Keratinocyte (primary cell): ENCODE measurements around the gene SLC45A2. TPM values are rescaled to one million over a fixed set of nuclear protein-coding genes. Genes with fewer than 3 reads are reported as not detected.

Experiments
- DNase-seq: peaks from one replicate; pipeline ENCODE4 v3.0.0-alpha.2; 2011; ENCODE audit warnings: low read depth, missing footprints, low spot score
- FAIRE-seq: peaks from 2 replicates; lab custom pipeline; 2011; peaks lifted over from hg19 to GRCh38; lab: Jason Lieb, UNC
- H2AFZ ChIP-seq: 2 replicates; pipeline ENCODE4 v1.6.0; 2012; ENCODE audit warnings: low read length, control low read depth, inconsistent platforms; ENCODE audit not compliant: control insufficient read depth
- H3K27ac ChIP-seq: 2 replicates; pipeline ENCODE4 v1.5.1; 2011; ENCODE audit warnings: low read length; ENCODE audit not compliant: control insufficient read depth, insufficient read depth
- H3K27me3 ChIP-seq: 3 replicates; pipeline ENCODE4 v1.6.0; 2011; ENCODE audit warnings: low read length; ENCODE audit not compliant: control insufficient read depth, insufficient read depth; ENCODE audit errors: extremely low read depth
- H3K36me3 ChIP-seq, 2 experiments: 2 replicates in 1 of 2; 3 replicates in 1 of 2; pipeline ENCODE4 v1.5.1; 2011; ENCODE audit warnings: low read length in 2 of 2, mild to moderate bottlenecking in 1 of 2; ENCODE audit not compliant: control insufficient read depth in 2 of 2, insufficient read depth in 2 of 2; ENCODE audit errors: extremely low read depth in 1 of 2
- H3K4me1 ChIP-seq: 3 replicates; pipeline ENCODE4 v1.5.1; 2011; ENCODE audit warnings: low read length; ENCODE audit not compliant: control insufficient read depth, insufficient read depth; ENCODE audit errors: extremely low read depth
- H3K4me2 ChIP-seq: 3 replicates; pipeline ENCODE4 v1.6.0; 2011; ENCODE audit warnings: low read depth, low read length; ENCODE audit not compliant: control insufficient read depth, insufficient read depth; ENCODE audit errors: extremely low read depth
- H3K4me3 ChIP-seq, 3 experiments: fragments of 200-600 bp in 1 of 3; sonication (generic) in 1 of 3; 2 replicates in 2 of 3; 3 replicates in 1 of 3; pipeline ENCODE4 v1.5.1; 2011 to 2016; ENCODE audit warnings: low read length in 3 of 3, mild to moderate bottlenecking in 3 of 3, control low read depth in 2 of 3, inconsistent platforms in 1 of 3, low read depth in 1 of 3, mixed read lengths in 1 of 3, mixed run types in 1 of 3, moderate library complexity in 1 of 3; ENCODE audit not compliant: control insufficient read depth in 2 of 3, insufficient read depth in 2 of 3; ENCODE audit errors: extremely low read depth in 1 of 3
- H3K79me2 ChIP-seq: 2 replicates; pipeline ENCODE4 v1.6.0; 2012; ENCODE audit warnings: low read length; ENCODE audit not compliant: control insufficient read depth, insufficient read depth
- H3K9ac ChIP-seq: 3 replicates; pipeline ENCODE4 v1.6.0; 2011; ENCODE audit warnings: low read length; ENCODE audit not compliant: control insufficient read depth, insufficient read depth; ENCODE audit errors: extremely low read depth
- H3K9me1 ChIP-seq: 3 replicates; pipeline ENCODE4 v1.6.0; 2011; ENCODE audit warnings: low read length; ENCODE audit not compliant: control insufficient read depth, insufficient read depth; ENCODE audit errors: extremely low read depth
- H3K9me3 ChIP-seq: 2 replicates; pipeline ENCODE4 v1.5.1; 2012; ENCODE audit warnings: low read depth, low read length; ENCODE audit not compliant: control insufficient read depth
- H4K20me1 ChIP-seq: 3 replicates; pipeline ENCODE4 v1.6.0; 2011; ENCODE audit warnings: low read length; ENCODE audit not compliant: control insufficient read depth, insufficient read depth; ENCODE audit errors: extremely low read depth
- CTCF ChIP-seq, 3 experiments: IDR thresholded peaks in 1 of 3; conservative IDR thresholded peaks in 1 of 3; optimal IDR thresholded peaks in 1 of 3; 2 replicates in 2 of 3; 3 replicates in 1 of 3; pipeline versions ENCODE3 to v1.5.1; 2011; ENCODE audit warnings: low read length in 3 of 3, mild to moderate bottlenecking in 3 of 3, moderate library complexity in 2 of 3, control low read depth in 1 of 3, inconsistent platforms in 1 of 3; ENCODE audit not compliant: insufficient read depth in 2 of 3; ENCODE audit errors: extremely low read depth in 1 of 3
- EZH2 ChIP-seq: IDR thresholded peaks from one replicate; pipeline ENCODE4 v1.6.1; 2012; ENCODE audit warnings: inconsistent platforms, mild to moderate bottlenecking, low read length, moderate library complexity
- dilution Hi-C: fragments of 300-500 bp; cut with MboI; formaldehyde crosslinking; loops from one replicate; pipeline ENCODE4 v1.7.0; 2020; ENCODE audit warnings: low sequenced_read_pairs; ENCODE audit not compliant: extremely low pct_ligation_motif_present
- polyA plus RNA-seq, 5 experiments: library from polyadenylated mRNA; depleted of rRNA in 3 of 5; stranded (reverse) in 3 of 5; stranded (forward) in 1 of 5; unstranded in 1 of 5; fragments of >200 nt; gene quantifications; 1 replicate in 1 of 5; 2 replicates in 3 of 5; 3 replicates in 1 of 5; pipeline versions ENCODE4 v1.2.1 to v1.2.3, GENCODE V29; 2011 to 2012; ENCODE audit warnings: missing spikeins in 2 of 5, low read depth in 1 of 5, low replicate concordance in 1 of 5

The SLC45A2 gene
- polyA plus RNA-seq, 1 donor (not counting 4 experiments of a cell fraction or from before 2014, with no cell fraction given) = 0.04 TPM

GRCh38 chr5:34016750-34017149 is 32.3 kb upstream of the SLC45A2 start:
- no peak overlapping the region for H2AFZ ChIP-seq
- DNase-seq (no peak), FAIRE-seq (no peak)
- H3K4me2 ChIP-seq = no peak overlapping the region
- no peak overlapping the region for H3K9ac ChIP-seq
- no peaks in the 10 kb centered on the region for H3K79me2 ChIP-seq
- H3K4me3 ChIP-seq = no peak overlapping the region
- dilution Hi-C loops = no loop called here
- H3K27me3 ChIP-seq = no peaks in the 10 kb centered on the region
- H3K36me3 ChIP-seq = no peaks in the 10 kb centered on the region
- H3K9me1 ChIP-seq = no peaks in the 10 kb centered on the region
- H3K27ac ChIP-seq = no peak overlapping the region
- H4K20me1 ChIP-seq = no peaks in the 10 kb centered on the region
- no peaks in the 10 kb centered on the region for H3K9me3 ChIP-seq
- H3K4me1 ChIP-seq = peaks cover 3% of the 10 kb centered on the region
- TF ChIP-seq EZH2 = no peak

- H3K9me1 ChIP-seq = no peaks in the 10 kb centered on the region
- H3K27ac ChIP-seq = no peak overlapping the region
- TF ChIP-seq CTCF (optimal IDR thresholded peaks at IDR 0.05 in 1 of 3, IDR thresholded peaks at IDR 0.05 in 1 of 3, conservative IDR thresholded peaks at IDR 0.05 in 1 of 3; ENCODE audit: extremely low read depth in 1 of 3, insufficient read depth in 2 of 3, low read length in 3 of 3) (no peak), EZH2 (no peak)
- no peak for FAIRE-seq
- dilution Hi-C loops = no loop called here
- H3K9ac ChIP-seq = no peak overlapping the region
- no peaks in the 10 kb centered on the region for H3K9me3 ChIP-seq
- no peak for DNase-seq
- H3K36me3 ChIP-seq = no peaks in the 10 kb centered on the region
- H3K79me2 ChIP-seq = no peaks in the 10 kb centered on the region
- no peaks in the 10 kb centered on the region for H3K27me3 ChIP-seq
- no peak overlapping the region for H2AFZ ChIP-seq
- no peaks in the 10 kb centered on the region for H4K20me1 ChIP-seq
- no peaks in the 10 kb centered on the region for H3K4me1 ChIP-seq
- H3K4me2 ChIP-seq = no peak overlapping the region
- H3K4me3 ChIP-seq = no peak overlapping the region
Measured at GRCh38 chr5:34016222-34016621, 31.7 kb upstream of the SLC45A2 start.
